H1 (cell line): ENCODE results near the gene SPC24. TPM values are rescaled to one million over a fixed set of nuclear protein-coding genes. Genes with fewer than 3 reads are reported as not detected.

Experiments
- BACH1 ChIP-seq: IDR thresholded peaks from 2 replicates; pipeline ENCODE4 v1.6.1; 2012; ENCODE audit warnings: low read length, improper control_type of control experiment
- RAD21 ChIP-seq, 2 experiments: IDR thresholded peaks in 1 of 2; conservative IDR thresholded peaks in 1 of 2; 2 replicates each; pipeline ENCODE4 v1.6.1; 2011; ENCODE audit warnings: low read depth in 2 of 2, low read length in 2 of 2, improper control_type of control experiment in 1 of 2, inconsistent platforms in 1 of 2, mild to moderate bottlenecking in 1 of 2, moderate library complexity in 1 of 2
- SIRT6 ChIP-seq: IDR thresholded peaks from one replicate; pipeline ENCODE4 v1.7.1; 2012; ENCODE audit warnings: low read length, inconsistent platforms
- ZNF274 ChIP-seq: IDR thresholded peaks from 2 replicates; pipeline ENCODE4 v1.7.0; 2012; ENCODE audit warnings: low read length, borderline replicate concordance; ENCODE audit errors: extremely low read depth
- polyA plus RNA-seq, 7 experiments: library from polyadenylated mRNA; depleted of rRNA in 3 of 7; stranded (reverse) in 5 of 7; unstranded in 2 of 7; fragments of >200 nt in 5 of 7; fragments of 200-250 nt in 2 of 7; gene quantifications; 1 replicate in 5 of 7; 2 replicates in 1 of 7; 4 replicates in 1 of 7; pipeline versions ENCODE4 v1.2.1 to v1.2.3, GENCODE V29; 2011 to 2013; ENCODE audit warnings: missing spikeins in 2 of 7, mixed read lengths in 2 of 7
- total RNA-seq: library from RNA; stranded (reverse); fragmentation: NEBNext Ultra II Directional; extraction: Animal tissue kit (Norgen Biotek cat#: 25700); gene quantifications from 2 replicates; pipeline ENCODE4 v1.2.1, GENCODE V29; 2021

SPC24 gene
- total and polyA plus RNA-seq, 2 of the 8 experiments (the other 6 are each of a cell fraction or from before 2014, with no cell fraction given), result 17.7 to 42.4 TPM

DNA sequence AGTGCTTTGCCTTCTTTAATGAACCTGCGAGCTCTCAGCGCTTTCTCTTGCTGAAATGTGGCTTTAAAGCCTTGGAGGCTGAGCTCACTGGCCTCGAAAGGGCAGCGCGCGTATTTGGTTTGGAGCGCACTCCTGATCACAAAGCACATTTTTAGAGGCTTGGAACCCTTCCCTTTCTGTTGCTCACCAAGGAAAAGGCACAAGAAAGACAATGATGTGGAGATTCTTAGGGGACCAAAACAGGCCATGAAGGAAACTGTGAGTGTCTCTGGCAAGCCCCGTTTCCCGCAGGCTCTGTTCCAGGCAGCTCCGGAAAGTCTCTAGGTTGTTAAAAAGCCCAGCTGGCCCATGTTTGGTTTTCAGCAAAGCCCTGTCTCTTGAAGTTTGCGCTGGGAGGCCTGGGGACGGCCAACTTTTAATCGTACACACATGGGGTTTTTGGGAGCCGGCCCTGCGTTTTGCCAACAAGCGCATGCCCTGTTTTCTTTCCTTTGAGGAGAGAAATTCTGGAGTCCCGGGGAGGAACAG lies 9.4 kb upstream of the SPC24 start (continued):
- no peak for TF ChIP-seq RAD21 (IDR thresholded peaks at IDR 0.05 in 1 of 2, conservative IDR thresholded peaks at IDR 0.05 in 1 of 2; ENCODE audit: low read depth in 2 of 2, low read length in 2 of 2)
- TF ChIP-seq BACH1, result no peak
- no peak for TF ChIP-seq SIRT6
- no peak for TF ChIP-seq ZNF274
